Activated CD4-positive, alpha-beta T cell treated with anti-CD3 and anti-CD28 coated beads for 36 hours (primary cell): ENCODE results near the gene CYSRT1. TPM values are rescaled to one million over a fixed set of nuclear protein-coding genes. Genes with fewer than 3 reads are reported as not detected.

Experiments
- ATAC-seq: fragments of 200-7000 bp; cut with Tn5 transposase; one replicate; pipeline ENCODE4 v1.10.0; 2021; ENCODE audit warnings: mild to moderate bottlenecking, moderate library complexity
- CTCF ChIA-PET: fragments of 350-600 bp; sonication (Branson Sonifier 250); formaldehyde crosslinking; loops from one replicate; lab custom pipeline; 2021; ENCODE audit warnings: antibody characterized with exemption; lab: Charles Lee
- POLR2A ChIA-PET: fragments of 350-600 bp; sonication (Branson Sonifier 250); formaldehyde crosslinking; loops from one replicate; lab custom pipeline; 2021; ENCODE audit warnings: antibody characterized with exemption, inconsistent platforms; lab: Charles Lee
- DNase-seq: peaks from one replicate; pipeline ENCODE4 v3.0.0-alpha.2; 2020
- H3K27ac Mint-ChIP-seq: one replicate; pipeline ENCODE4 v1.8.0; 2021; ENCODE audit warnings: mixed read lengths
- H3K27me3 Mint-ChIP-seq: one replicate; pipeline ENCODE4 v1.8.0; 2021; ENCODE audit warnings: mixed read lengths
- H3K36me3 Mint-ChIP-seq: one replicate; pipeline ENCODE4 v1.8.0; 2021; ENCODE audit warnings: low read depth, mixed read lengths
- H3K4me1 Mint-ChIP-seq: one replicate; pipeline ENCODE4 v1.8.0; 2021; ENCODE audit warnings: mixed read lengths
- H3K4me3 Mint-ChIP-seq: one replicate; pipeline ENCODE4 v1.8.0; 2021; ENCODE audit warnings: mild to moderate bottlenecking, moderate library complexity, mixed read lengths
- H3K9me3 Mint-ChIP-seq: one replicate; pipeline ENCODE4 v1.8.0; 2021; ENCODE audit warnings: low read depth, mixed read lengths
- intact Hi-C, 2 experiments: fragments of 100-400 bp; cut with DNase I in 1 of 2; cut with micrococcal nuclease in 1 of 2; formaldehyde crosslinking; loops; one replicate each; pipeline versions ENCODE4 v1.14.2 to v1.15.1; 2022 to 2024; cut with DNase I, micrococcal nuclease
- total RNA-seq, 2 experiments: library from RNA; stranded (reverse); gene quantifications; one replicate each; pipeline ENCODE4 v1.2.3, GENCODE V29; 2021

The CYSRT1 gene
- under 1 TPM; 0.23 to 0.42 TPM for total RNA-seq

- intact Hi-C loops: loop anchor here in 1 of 2 experiments (5.0 to 10.0 kb wide), 3 partner anchors 38 to 440 kb away; partner anchors contain the start of genes ANAPC2, NPDC1 and SSNA1
- ATAC-seq (peak; percentile 6), DNase-seq (peak; percentile 67)
- Mint-ChIP-seq H3K4me1 (peaks cover 8% of the 10 kb centered on the region), H3K36me3 (no peaks in the 10 kb centered on the region), H3K4me3 (peak within 1 kb of the TSS; percentile 80), H3K27ac (peak within 1 kb of the TSS; percentile 19), H3K27me3 (peaks cover 2% of the 10 kb centered on the region), H3K9me3 (no peaks in the 10 kb centered on the region)
- ChIA-PET POLR2A (no interaction called here), CTCF (interaction anchor here (0.7 to 3.9 kb wide), 6 partner anchors 12 to 134 kb away, joined by 3 to 23 read pairs (median 7); partner anchors contain the start of genes NDOR1 and TMEM203)
Measured at GRCh38 chr9:137224830-137225694, at the start of gene CYSRT1. CYSRT1 (plus strand) TSS chr9:137225174; CDS start chr9:137225622, 448 bp downstream.

- DNase-seq (no peak), ATAC-seq (peak; percentile 10)
- POLR2A ChIA-PET: no interaction called here
- intact Hi-C loops: no loop called here
- CTCF ChIA-PET: interaction anchor here (1.0 to 1.9 kb wide), 3 partner anchors 19 to 62 kb away, joined by 3 to 5 read pairs (median 3); no protein-coding TSS in a partner anchor
- Mint-ChIP-seq H3K4me1 (no peaks in the 10 kb centered on the region), H3K36me3 (peaks cover 6% of the 10 kb centered on the region), H3K27me3 (peaks cover 4% of the 10 kb centered on the region), H3K9me3 (no peaks in the 10 kb centered on the region), H3K4me3 (no peak overlapping the region), H3K27ac (no peak overlapping the region)
Measured at GRCh38 chr9:137175345-137175961, 49.5 kb upstream of the CYSRT1 start.

DNA sequence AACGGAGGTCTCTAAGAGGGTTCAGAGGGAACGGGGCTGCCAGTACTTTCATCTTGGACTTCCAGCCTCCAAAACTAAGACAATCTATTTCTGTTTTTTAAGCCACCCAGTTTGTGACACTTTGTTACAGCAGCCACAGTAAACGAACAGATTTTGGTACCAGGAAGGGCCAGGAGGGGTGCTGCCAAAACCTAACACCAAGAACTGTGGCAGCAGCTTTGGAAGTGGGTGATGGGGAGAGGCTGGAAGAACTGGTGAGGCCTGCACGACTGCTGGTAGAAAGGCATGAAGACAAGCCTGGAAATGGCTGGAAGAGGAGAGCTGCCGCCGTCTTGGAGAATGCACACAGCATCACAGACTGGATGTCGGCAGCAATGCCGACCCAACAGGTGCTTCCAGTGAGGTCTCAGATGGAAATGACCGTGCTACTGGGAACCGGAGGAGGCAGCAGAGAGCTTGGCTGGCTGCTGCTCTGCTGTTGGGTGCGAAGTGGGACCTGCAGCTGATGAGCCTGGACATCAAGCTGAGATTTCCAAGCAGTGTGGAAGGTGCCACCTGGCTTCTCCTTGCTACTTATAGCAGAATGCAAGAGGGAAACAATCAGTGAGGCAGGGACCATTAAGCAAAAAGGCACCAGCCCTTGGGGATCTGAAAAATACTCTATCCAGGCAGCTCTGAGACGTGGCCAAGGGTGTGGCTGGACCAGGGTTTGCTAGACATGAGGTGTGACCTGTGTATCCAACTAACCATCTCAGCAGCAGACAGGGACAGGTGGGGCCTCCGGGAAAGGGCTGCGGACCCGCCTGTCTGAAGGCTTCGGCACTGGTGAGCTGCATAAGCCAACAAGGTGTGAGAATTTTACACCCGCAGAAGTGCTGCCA lies 48.4 kb upstream of the CYSRT1 start:
- CTCF ChIA-PET: interaction anchor here (0.6 to 1.5 kb wide), 7 partner anchors 12 to 194 kb away, joined by 3 to 7 read pairs (median 3); partner anchors contain the start of genes LCNL1, RNF208 and SSNA1
- intact Hi-C loops: no loop called here

GRCh38 chr9:137178201-137178938 lies 46.6 kb upstream of the CYSRT1 start:
- POLR2A ChIA-PET: no interaction called here
- peaks cover 10% of the 10 kb centered on the region for H3K36me3 Mint-ChIP-seq
- no peaks in the 10 kb centered on the region for H3K4me1 Mint-ChIP-seq
- H3K4me3 Mint-ChIP-seq: no peak overlapping the region
- no peak overlapping the region for H3K27ac Mint-ChIP-seq
- no peaks in the 10 kb centered on the region for H3K27me3 Mint-ChIP-seq
- CTCF ChIA-PET: no interaction called here
- ATAC-seq (no peak), DNase-seq (no peak)
- H3K9me3 Mint-ChIP-seq: no peaks in the 10 kb centered on the region
- intact Hi-C loops: no loop called here

More for the DNA sequence above, 48.4 kb upstream of the CYSRT1 start:
- no peak overlapping the region for H3K27ac Mint-ChIP-seq
- H3K9me3 Mint-ChIP-seq: no peaks in the 10 kb centered on the region
- peak; percentile 54 for DNase-seq
- no peaks in the 10 kb centered on the region for H3K4me1 Mint-ChIP-seq
- peaks cover 6% of the 10 kb centered on the region for H3K36me3 Mint-ChIP-seq
- POLR2A ChIA-PET: no interaction called here
- peak; percentile 59 for ATAC-seq
- no peak overlapping the region for H3K4me3 Mint-ChIP-seq
- H3K27me3 Mint-ChIP-seq: peaks cover 2% of the 10 kb centered on the region

- ChIA-PET POLR2A (no interaction called here), CTCF (no interaction called here)
- ATAC-seq: no peak
Measured at GRCh38 chr9:137178939-137179630, 45.9 kb upstream of the CYSRT1 start.

GRCh38 chr9:137179761-137180160 lies 45.2 kb upstream of the CYSRT1 start:
- DNase-seq (no peak), ATAC-seq (no peak)
- Mint-ChIP-seq H3K4me3 (no peak overlapping the region), H3K27me3 (no peaks in the 10 kb centered on the region), H3K4me1 (peaks cover 4% of the 10 kb centered on the region), H3K9me3 (no peaks in the 10 kb centered on the region), H3K36me3 (peaks cover 10% of the 10 kb centered on the region), H3K27ac (no peak overlapping the region)
- CTCF ChIA-PET: no interaction called here
- intact Hi-C loops: no loop called here
- POLR2A ChIA-PET: no interaction called here

More at GRCh38 chr9:137178939-137179630, 45.9 kb upstream of the CYSRT1 start:
- Mint-ChIP-seq H3K27me3 (no peaks in the 10 kb centered on the region), H3K9me3 (no peaks in the 10 kb centered on the region), H3K36me3 (peaks cover 10% of the 10 kb centered on the region), H3K27ac (no peak overlapping the region), H3K4me1 (no peaks in the 10 kb centered on the region), H3K4me3 (no peak overlapping the region)
- intact Hi-C loops: no loop called here
- DNase-seq: no peak

DNA sequence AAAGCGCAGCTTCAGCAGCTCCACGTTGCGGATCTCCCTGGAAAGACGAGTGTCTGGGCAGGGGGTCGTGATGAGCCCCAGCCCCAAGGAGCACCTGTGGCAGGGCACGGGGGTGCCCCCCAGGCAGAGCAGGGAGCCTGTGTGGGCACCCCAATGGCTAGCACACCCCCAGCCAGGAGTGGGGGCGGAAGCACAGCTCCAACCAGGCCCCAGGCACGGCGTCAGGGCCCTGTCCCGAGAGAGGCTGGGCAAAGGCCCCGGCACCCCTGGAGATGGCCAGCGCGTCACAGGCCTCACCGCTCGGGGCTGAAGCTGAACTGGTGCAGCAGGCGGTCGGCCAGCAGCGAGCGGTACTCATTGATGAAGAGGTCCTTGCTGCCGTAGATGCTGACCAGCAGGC lies 44.5 kb upstream of the CYSRT1 start:
- Mint-ChIP-seq H3K36me3 (peaks cover 10% of the 10 kb centered on the region), H3K27me3 (no peaks in the 10 kb centered on the region), H3K9me3 (no peaks in the 10 kb centered on the region), H3K4me3 (no peak overlapping the region), H3K4me1 (peaks cover 7% of the 10 kb centered on the region), H3K27ac (no peak overlapping the region)
- ChIA-PET POLR2A (no interaction called here), CTCF (interaction anchor here (1.1 kb wide), 1 partner anchor 8 kb away, joined by 4 read pairs; no protein-coding TSS in a partner anchor)
- intact Hi-C loops: no loop called here
- ATAC-seq (no peak), DNase-seq (no peak)

- ATAC-seq: no peak
- Mint-ChIP-seq H3K4me1 (peaks cover 15% of the 10 kb centered on the region), H3K27ac (no peak overlapping the region), H3K4me3 (no peak overlapping the region), H3K36me3 (peaks cover 13% of the 10 kb centered on the region), H3K9me3 (no peaks in the 10 kb centered on the region), H3K27me3 (no peaks in the 10 kb centered on the region)
- intact Hi-C loops: no loop called here
- ChIA-PET CTCF (interaction anchor here (1.1 kb wide), 1 partner anchor 7 kb away, joined by 4 read pairs; no protein-coding TSS in a partner anchor), POLR2A (no interaction called here)
- no peak for DNase-seq
Measured at GRCh38 chr9:137181680-137182079, 43.3 kb upstream of the CYSRT1 start.

DNA sequence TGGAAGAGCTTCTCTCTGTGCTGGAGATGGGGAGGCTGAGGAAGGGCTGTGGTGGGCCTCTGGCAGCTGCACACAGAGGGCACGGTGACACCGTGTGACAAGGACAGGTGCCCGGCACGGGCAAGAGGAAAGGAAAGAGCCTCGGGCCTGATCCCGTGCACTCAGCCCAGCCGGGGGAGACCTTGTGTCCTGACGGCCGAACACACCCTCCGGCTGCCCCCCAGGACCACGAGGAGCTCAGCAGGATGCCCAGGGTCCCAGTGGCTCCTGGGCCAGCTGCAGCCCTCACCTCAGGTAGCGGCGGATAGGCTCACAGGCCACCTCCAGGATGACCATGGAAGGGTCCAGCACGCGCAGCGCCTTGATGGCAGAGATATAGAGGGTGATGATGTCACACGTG lies 42.1 kb upstream of the CYSRT1 start:
- no peaks in the 10 kb centered on the region for H3K9me3 Mint-ChIP-seq
- no peaks in the 10 kb centered on the region for H3K27me3 Mint-ChIP-seq
- POLR2A ChIA-PET: no interaction called here
- peaks cover 14% of the 10 kb centered on the region for H3K36me3 Mint-ChIP-seq
- peaks cover 24% of the 10 kb centered on the region for H3K4me1 Mint-ChIP-seq
- ATAC-seq (no peak), DNase-seq (no peak)
- no peak overlapping the region for H3K27ac Mint-ChIP-seq
- no peak overlapping the region for H3K4me3 Mint-ChIP-seq
- intact Hi-C loops: no loop called here
- CTCF ChIA-PET: interaction anchor here (0.6 kb wide), 1 partner anchor 485 kb away, joined by 3 read pairs; no protein-coding TSS in a partner anchor

DNA sequence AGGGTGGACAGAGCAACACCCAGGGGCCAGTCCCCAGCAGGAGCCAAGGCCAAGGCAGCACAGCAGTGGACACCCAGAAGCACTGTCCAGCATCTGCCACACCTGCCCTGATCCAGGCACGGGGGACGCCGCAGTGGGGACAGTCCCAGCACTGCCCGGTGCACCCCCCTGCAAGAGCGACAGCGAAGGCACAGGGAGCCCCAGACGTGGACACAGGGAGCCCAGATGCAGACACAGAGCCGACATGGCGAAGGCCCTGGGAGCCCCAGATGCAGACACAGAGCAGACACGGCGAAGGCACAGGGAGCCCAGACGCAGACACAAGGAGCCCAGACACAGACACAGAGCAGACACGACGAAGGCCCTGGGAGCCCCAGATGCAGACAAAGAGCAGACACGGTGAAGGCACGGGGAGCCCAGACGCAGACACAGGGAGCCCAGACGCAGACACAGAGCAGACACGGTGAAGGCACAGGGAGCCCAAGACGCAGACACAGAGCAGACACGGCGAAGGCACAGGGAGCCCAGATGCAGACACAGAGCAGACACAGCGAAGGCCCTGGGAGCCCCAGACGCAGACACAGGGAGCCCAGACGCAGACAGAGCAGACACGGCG lies 40.9 kb upstream of the CYSRT1 start:
- ATAC-seq (no peak), DNase-seq (no peak)
- ChIA-PET POLR2A (no interaction called here), CTCF (no interaction called here)
- H3K4me3 Mint-ChIP-seq: no peak overlapping the region
- H3K9me3 Mint-ChIP-seq: no peaks in the 10 kb centered on the region
- H3K4me1 Mint-ChIP-seq: peaks cover 26% of the 10 kb centered on the region
- H3K27me3 Mint-ChIP-seq: no peaks in the 10 kb centered on the region
- no peak overlapping the region for H3K27ac Mint-ChIP-seq
- intact Hi-C loops: no loop called here
- H3K36me3 Mint-ChIP-seq: peaks cover 15% of the 10 kb centered on the region
